GDM1 (cell line): Measurements from ENCODE around the gene USP10.

Experiments used
- DNase-seq: peaks from one replicate; lab custom pipeline; 2025; lab: John Stamatoyannopoulos, UW

USP10 gene

DNA sequence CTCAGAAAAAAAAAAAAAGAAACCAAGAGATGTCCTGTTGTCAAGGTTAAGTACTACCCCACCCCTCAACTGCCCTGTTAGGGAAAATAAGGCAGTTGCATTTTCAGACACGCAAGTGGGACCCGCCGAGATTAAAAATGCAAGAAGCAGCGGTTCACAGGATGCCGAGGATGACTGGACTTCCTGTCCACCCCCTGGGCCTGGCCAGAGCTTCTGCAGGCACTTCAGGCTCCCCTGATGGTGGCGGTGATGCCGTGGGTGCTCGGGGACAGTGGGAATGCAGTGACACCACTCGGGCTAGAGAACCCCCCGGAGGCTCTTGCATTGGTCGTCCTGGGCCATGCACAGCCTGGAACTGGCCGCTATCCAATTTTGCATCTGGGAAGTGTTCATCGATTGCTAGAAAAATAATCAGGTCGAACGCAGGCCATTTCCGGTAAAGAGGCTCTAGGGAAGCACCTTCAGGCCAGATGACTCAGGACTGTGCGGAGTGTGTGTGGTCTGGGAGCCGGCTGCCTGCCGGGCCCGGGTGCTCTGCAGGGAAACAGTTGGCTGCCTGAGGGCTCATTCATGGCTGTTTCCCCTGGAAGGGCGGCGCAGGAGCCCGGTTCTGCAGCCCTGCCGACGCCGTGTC, 106.6 kb downstream of the USP10 start:
- no peak for DNase-seq

DNA sequence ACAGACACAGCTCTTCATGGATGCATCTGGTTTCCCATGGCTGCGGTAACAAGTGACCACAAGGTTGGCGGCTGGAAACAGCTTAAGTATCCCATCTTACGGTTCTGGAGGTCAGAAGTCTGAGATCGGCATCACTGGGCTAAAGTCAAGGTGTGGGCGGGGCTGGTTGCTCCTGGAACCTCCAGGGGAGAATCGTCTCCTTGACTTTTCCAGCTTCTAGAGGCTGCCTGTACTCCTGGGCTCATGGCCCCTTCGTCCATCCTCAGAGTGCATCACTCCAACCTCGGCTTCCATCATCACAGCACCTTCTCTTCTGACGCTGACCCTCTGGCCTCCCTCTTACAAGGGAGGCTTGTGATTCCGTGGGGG, 107.1 kb downstream of the USP10 start:
- no peak for DNase-seq

DNA sequence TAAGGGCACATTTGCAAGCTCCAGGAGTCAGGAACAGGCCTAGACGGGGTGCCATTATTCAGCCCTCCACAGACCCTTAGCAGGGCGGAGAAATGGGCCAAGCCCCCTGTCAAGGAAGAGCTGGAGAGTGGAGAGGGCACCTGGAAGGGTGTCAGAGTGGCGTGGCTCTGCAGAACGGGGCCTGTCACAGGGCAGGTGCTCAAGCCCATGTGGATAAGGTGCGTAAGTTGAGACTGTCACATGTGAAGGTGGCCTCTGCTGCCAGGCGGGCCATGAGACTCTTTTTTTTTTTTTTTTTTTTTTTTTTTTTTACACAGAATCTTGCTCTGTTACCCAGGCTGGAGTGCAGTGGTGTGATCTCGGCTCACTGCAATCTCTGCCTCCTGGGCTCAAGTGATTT, 108.0 kb downstream of the USP10 start:
- no peak for DNase-seq

DNA sequence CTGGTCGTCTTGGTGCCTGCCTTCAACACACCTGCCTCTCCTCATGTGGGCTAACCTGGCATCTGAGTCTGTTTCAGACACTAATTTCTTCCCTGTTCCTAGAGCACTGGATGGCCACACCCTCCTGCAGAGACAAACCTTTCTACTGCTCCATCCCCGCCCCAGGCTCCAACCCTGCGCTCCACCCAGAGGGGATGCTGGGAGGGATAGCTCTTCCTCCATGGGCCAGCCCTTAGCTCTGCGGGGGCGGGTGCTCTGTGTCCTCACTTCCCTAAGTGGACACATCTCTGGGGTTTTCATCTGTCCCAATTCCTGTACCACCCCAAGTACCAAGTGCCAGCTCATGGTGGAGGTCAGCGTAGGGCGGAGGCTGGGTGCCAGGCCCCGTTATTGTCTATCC, 109.0 kb downstream of the USP10 start:
- DNase-seq: no peak

DNA sequence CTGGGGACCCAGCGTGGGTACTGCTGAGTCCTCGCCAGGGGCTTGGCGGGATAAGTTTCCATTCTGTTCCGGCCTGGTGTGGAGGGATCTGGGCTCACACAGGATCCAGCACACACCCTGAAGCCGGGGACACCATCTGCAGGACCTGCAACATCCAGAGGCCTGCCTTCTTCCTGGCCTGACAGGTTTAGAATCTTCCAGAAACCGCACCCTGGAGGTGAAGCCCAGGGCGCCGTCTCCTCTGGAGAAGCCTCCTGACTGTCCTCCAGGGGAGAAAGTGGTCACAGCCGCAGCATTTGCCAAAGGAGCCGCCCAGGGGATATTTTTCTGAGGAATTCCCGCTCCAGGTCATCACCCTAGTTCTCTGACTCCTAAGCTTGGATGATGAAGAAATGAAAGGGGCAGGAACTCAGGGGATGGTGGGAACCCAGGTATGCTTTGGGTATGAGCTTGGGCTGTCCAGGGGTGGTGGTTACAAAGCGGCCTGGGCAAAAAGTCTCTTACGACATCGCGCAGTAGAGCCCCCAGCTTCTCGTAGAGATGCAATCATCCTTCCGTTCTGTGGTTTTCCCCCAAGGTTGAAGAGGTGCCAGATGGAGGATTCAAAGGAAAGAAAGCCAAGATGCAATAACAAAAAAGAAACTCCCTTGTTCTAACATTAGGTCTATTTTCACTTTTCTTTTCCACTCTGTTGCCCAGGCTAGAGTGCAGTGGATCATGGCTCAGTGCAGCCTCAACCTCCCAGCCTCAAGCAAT, 110.9 kb downstream of the USP10 start:
- DNase-seq: no peak

DNA sequence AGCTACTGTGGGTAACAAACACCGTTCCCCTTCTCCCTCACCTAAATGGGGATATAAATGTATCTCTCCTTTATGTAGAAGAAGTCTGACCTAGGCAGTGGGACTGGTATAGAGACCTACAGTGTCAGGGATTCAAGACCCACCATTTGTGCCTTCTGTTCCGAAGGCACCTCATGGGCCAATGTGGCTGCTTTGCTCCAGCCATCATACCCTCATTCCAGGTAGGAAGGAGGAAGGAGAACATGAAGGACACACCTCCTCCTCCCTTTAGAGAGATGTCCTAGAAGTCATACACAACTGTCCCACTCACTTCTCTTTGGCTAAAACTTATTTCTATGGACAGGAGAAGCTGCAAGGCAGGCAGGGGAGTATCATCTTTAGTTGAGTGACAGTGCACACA, 111.7 kb downstream of the USP10 start:
- DNase-seq: no peak

DNA sequence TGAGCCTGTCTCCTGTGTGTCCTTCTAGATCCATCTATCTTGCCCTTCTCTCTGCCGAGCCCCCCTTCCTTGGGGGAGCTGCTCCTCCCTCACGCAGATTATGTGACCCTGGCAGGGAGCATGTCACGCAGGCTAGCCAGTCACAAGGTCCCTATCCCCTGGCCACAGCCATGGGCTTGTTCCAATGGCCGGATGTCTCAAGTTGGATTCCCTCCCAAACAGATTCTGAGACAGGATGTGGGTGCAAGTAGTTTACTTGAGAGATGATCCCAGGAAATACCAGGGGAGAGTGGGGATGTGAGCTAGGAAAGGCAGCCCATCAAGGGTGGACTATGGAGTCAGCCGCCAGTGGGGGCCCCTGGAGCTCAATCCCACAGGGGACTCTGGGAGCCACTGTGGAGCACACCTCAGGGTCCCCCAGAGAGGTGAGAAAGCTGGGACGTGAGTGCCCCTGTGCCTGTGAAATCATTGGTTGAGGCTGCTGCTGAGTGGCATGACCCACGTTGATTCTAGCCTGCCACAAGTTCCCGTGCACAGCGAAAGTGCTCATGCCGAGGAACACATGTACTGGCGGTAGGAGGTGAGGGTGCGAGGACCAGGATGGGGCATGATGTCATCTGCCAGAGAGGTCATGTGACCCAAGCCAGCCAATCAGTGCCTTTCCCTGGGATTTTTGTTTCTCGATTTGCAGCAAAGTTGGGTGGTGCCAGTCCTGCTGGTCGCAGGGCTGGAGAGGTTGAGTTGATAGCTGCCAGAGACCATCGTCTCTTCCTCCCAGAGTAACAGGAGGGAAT, 113.5 kb downstream of the USP10 start:
- DNase-seq: no peak

DNA sequence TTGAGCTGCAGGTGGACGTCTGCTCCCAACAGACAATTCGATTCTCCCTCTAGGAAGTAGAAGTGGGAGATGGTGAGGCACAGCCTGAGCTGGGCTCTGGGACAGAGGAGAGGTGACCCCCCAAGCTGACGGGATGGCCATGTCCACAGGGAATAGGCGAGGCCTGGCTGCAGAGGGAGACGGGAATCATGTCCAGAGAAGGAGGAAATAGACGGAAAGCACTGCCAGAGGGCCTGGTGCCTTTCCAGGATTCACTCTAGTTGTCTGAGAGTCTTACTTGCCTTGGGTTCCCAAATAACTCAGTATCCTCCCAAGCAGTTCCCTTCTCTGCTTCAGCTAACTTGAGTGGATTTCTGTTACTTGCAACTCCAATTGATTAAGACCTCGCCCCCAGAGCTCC, 115.7 kb downstream of the USP10 start:
- no peak for DNase-seq

DNA sequence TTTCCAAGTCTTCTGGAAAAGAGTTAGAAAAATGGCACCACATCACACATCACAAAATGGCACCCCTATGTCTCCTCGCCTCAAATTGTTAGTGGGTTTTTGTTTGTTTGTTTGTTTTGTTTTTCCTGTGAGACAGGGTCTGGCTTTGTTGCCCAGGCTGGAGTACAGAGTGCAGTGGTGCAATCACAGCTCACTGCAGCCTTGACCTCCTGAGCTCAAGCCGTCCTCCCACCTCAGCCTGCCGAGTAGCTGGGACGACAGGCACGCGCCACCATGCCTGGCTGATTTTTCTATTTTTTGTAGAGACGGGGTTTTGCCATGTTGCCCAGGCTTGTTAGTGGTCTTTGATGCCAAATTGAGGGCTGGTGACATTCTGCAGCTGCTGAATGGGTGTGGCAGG, 116.2 kb downstream of the USP10 start:
- DNase-seq: no peak

DNA sequence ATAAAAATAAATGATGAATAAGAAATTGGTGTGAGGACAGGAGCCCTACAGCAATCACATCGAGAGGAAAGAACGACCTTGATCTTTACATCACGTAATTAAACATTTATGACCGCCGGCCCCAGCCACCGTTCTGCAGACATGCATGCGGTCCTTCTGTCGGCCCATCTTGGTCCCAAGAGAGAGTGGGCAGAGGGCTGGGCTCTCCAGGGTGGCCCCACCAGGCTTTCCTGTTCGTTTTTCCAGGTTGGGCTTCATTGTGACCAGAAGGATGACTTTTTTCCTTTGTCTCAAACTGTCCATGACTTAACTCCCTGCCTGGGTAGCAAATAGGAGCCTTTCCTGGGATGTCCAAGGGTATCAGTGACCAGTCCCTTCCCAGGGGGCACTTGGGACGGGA, 116.7 kb downstream of the USP10 start:
- no peak for DNase-seq

DNA sequence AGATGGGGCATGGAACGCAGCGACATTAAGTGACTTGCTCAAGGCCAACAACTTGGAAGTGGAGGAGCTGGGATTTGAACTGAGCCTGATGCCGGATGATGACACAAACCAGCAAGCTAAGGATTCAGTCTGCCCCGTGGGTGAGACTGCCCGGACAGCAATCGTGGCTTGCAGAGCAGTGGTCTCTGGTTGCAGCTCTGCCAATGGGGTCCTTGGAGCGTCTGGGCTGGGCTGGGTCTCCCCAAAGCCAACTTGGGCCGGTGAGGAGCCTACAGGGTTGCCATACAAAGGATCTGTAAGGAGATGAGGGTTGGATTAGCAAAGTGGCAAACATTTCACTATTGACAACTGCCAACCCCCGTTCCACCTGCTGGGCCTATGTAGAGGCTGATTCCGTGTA, 117.4 kb downstream of the USP10 start:
- no peak for DNase-seq

DNA sequence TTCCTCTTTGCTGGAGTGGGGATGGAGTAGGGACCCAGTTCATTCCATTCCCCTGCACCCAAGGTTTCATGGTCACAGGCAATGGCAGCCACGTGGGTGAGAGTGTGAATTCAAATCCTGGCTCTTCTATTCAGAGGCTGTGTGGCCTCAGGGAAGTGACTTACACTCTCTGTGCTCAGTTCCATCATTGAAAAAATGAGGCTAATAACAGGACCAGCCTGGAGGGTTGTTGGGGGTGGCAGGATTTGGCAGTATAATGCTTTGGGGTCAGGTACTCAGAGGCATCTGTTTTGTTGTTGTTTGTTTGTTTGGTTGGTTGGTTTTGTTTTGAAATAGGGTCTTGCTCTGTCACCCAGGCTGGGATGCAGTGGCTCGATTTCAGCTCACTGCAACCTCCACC, 117.8 kb downstream of the USP10 start:
- DNase-seq: no peak

DNA sequence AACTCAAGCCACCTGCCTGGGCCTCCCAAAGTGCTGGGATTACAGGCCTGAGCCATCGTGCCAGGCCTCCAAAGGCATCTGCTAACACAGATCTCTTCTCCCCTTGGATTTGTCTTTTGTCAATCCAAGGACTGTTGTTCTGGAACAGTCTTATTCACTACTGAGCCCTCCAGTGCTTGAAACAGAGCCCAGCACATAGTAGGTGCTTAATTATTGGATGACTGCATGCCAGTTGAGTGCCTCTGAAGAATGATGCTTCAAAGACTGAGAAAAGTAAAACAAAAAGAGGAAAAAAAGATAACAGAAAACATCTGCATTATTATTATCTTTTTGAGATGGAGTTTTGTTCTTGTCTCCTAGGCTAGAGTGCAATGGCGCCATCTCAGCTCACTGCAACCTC, 118.3 kb downstream of the USP10 start:
- DNase-seq: no peak

DNA sequence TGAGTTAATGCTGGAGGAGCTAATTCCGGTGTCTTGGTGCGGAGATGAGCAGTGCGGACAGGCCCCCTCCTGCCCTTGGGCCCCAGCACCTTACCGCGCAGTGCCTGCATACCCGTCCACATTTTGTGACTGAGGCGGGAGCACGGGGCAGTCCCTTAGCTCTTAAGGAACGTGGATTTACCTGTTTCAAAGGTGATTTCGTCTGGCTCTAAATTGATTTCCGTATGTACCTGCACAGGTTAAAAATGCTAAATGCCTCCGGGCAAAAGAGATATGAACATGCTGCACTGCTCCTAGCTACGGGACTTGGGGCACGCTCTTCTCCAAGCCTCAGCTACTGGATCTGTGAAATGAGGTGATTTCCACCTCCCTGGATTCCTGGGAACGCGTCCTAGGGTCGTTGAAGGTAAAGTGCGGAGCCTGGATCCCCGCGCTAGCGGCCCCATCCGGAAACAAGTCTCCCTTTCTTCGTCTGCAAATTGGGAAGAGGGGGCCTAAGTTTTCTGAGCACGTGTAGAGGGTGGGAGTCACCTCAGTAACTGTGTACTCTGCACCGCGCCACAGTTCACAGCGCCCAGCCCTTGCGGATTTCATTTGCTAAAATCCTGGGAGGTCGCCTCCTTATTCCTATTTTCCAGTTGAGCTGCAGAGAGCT, 119.3 kb downstream of the USP10 start:
- no peak for DNase-seq

DNA sequence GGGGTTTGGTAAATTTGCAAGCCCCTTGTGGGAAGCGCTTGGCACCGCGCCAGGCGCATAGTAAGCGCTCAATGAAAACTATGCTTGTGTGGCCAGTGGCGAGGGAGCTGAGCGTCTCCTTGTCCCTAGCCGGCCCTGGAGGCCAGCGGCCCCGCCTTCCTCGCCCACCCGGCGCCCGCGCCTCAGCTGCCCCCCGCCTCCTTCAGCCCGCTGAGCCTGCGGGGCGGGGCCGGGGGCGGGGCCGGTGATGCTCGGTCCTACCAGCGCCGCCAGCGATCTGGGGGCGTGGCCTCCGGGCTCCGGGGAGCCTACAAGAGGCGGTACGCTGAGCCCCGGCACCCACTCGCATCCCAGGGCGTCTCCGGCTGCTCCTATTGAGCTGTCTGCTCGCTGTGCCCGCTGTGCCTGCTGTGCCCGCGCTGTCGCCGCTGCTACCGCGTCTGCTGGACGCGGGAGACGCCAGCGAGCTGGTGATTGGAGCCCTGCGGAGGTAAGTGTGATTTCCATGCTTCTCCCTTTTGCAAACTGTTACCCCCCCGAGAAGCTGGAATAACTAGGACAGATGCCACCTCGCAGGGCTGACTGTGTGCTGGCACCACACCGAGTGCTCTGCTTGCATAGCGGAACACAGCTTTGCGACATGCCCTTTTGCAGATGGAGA, 120.0 kb downstream of the USP10 start, which contains the start of gene CRISPLD2:
CRISPLD2 (plus strand) TSS at position 342 of the 661 bp plus-strand sequence. CDS start 18,511 bp downstream, outside the sequence.
- peak; percentile 64 for DNase-seq

DNA sequence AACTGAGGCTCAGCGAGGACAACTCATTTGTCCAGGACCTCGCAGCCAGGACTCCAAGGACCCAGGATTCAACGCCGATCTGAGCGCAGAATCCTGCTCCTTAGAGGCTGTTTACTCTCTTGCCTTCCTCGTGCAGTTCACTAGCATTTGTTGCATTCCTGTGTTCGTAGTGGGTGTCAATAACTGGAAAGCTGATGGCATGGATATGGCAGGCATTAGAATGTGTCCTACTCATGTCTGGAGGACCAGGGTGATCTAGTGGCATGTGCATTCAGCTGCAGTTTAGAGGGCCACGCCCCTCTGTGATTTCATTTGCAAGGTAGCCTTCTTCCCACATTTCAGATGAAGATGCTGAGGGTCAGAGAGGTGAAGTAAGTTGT, 120.5 kb downstream of the USP10 start:
- no peak for DNase-seq

DNA sequence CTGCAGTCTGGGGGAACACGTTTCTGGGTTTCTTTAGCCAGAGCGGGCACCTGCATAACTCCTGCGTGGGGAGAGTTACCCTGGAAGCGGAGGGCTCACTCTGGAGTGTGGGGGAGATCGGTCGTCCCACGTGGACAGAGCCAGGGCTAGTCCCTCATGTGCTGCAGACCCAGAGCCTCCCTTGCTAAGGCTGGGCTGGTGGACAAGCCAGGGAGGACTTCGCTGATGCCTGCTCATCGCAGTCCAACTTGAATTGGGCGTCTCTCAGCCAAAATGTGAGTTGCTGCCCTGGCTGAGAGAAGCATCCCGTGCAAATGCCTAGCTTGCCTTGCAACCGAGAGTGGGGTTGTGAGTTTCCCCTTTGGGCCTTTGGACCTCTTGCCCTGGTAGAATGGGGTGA, 121.0 kb downstream of the USP10 start:
- no peak for DNase-seq

DNA sequence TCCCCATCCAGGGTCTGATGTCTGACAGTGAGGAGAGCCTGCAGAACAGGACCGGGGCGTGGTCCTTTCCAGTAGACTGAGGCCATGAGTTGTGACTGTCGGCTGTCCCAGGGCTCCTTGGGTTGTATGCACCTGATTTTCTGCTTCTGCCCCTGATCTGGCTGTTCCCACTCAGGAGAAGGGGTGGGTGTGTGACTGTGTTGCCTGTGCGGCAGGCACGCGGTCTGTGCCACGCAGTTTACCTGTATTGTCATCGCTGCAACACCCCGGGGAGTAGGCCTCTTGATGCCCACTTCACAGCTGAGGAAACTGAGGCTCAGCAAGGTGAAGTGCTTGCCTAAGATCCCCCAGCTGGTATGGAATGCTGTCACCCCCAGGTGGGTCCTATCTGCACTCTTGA, 121.4 kb downstream of the USP10 start:
- no peak for DNase-seq

DNA sequence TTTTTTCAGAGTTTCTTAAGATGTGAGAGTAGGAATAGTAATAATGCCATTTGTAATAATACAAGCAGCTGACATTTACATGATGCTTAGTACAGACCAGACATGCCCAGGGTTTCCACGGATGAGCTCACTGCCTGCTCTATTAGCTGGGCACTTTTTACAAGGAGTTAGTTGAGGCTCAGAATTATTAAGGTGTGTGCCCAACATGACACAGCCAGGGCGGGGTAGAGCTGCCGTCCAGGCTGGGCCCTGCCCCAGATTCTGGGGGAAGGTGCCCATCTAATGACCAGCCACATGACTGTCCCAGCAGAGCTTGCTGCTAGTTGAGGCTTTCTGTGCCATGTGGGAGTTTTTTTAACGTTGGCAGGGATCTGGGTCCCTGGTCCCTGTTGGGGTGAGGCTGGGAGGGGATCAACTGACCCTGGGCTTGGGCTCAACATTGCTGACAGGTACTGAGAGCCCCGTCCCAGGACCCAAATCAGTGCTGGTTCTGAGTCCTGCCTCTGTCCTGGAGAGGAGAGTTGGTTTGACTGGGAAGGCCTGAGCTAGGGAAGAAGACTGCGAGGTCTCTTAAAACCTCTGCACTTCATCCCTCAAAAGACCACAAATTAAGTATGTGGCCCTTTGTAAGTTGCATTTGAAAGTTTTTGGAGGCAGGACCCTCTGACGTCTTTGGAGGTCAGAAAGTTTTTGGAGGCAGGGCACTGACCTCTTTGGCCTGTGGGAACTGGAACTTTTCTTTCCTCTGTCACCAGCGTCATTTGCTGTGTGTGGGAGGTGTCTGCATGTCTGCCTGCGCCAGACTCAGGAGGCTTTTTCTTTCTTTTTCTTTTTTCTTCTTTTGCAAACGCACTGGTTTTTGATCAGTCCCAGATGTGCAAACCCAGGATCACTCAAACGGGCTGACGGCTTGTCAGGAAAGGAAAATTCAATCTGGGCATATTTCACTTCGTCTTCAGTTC, 122.2 kb downstream of the USP10 start:
- no peak for DNase-seq

DNA sequence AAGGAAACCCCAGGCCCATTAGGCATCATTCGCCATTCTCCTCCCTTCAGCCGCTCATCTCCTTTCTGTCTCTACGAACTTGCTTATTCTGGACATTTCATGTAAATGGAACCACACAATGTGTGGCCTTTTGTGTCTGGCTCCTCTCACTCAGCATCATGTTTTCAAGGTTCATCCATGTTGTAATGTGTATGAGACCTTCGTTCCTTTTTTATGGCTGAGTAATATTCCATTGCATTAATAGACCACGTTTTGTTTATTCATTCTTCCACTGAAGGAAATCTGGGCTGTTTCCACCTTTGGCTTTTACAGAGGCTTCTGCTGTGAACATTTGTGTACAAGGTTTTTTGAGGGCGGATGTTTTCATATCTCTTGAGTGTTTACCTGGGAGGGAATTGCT, 123.2 kb downstream of the USP10 start:
- no peak for DNase-seq

DNA sequence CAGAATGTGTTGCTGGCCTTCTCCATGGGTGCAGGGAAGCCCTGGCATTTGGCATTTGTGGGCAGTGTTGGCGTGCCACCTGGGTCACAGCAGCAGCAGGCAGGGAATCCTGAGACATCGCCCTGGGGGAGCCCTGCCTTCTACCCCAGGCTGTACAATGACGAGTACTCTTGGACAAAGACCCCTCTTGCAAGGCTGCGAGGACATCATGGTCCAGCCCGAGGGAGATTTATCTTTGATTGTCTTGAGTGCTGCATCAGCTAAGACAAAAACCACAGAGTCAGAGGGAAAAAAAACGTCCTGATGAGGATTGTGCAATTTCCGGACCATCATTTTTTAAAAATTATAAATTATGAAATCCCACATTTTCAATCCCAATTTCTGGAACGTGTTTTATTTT, 123.7 kb downstream of the USP10 start:
- DNase-seq: no peak
